T1000 (cell line): ENCODE measurements around the gene PPP1R12B.

Experiments
- DNase-seq: peaks from one replicate; lab custom pipeline; 2025; ENCODE audit warnings: mixed read lengths; lab: John Stamatoyannopoulos, UW

The PPP1R12B gene, protein sequence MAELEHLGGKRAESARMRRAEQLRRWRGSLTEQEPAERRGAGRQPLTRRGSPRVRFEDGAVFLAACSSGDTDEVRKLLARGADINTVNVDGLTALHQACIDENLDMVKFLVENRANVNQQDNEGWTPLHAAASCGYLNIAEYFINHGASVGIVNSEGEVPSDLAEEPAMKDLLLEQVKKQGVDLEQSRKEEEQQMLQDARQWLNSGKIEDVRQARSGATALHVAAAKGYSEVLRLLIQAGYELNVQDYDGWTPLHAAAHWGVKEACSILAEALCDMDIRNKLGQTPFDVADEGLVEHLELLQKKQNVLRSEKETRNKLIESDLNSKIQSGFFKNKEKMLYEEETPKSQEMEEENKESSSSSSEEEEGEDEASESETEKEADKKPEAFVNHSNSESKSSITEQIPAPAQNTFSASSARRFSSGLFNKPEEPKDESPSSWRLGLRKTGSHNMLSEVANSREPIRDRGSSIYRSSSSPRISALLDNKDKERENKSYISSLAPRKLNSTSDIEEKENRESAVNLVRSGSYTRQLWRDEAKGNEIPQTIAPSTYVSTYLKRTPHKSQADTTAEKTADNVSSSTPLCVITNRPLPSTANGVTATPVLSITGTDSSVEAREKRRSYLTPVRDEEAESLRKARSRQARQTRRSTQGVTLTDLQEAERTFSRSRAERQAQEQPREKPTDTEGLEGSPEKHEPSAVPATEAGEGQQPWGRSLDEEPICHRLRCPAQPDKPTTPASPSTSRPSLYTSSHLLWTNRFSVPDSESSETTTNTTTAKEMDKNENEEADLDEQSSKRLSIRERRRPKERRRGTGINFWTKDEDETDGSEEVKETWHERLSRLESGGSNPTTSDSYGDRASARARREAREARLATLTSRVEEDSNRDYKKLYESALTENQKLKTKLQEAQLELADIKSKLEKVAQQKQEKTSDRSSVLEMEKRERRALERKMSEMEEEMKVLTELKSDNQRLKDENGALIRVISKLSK

DNA sequence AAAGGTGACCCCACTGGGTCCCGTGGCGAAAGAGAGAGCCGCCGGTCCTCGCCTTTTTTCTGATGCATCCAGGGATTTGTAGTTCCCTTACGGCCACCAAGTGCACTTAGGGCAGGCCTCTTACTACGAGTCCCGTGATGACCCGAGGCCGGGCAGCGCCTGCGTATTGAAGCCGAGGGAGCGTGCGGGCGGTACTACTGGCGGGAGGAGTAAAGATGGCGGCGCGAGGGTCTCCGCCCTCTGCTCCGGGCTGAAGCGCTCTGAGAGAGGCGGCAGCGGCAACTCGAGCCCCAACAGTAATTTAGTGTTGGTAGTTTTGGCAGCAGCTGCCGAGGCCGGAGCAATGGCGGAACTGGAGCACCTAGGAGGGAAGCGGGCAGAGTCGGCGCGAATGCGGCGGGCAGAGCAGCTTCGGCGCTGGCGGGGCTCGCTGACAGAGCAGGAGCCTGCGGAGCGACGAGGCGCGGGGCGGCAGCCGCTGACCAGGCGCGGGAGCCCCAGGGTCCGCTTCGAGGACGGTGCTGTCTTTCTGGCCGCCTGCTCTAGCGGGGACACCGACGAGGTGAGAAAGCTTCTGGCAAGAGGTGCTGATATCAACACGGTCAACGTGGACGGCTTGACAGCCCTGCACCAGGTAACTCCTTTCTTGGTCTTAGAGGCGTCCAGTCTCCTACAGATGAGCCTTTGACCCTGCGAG is at the start of gene PPP1R12B:
Gene PPP1R12B (plus strand): TSS at position 191 of the 697 bp plus-strand sequence. CDS start 153 bp downstream, at position 344.
- DNase-seq, result peak; percentile 98

DNA sequence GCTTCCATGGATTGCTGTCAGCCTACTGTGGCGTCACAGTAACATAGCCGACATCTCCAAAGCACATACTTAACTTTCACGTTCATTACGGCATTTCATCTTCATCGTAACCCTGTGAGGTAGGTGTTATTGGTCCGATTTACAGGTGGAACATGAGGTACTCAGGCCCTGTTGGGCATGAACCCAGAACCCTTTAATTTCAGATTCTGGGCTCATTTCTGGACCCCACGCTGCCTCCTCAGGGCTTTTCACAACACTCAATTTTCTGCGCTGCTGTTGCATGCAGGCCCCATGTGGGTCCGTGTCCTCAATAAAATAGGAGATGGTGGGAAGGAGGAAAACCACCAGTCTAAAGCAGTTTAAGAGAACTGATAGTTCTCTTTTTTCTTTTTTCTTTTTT is 46.3 kb upstream of the PPP1R12B start:
- no peak for DNase-seq

GRCh38 chr1:202304375-202304774 is 44.1 kb upstream of the PPP1R12B start:
- DNase-seq, result no peak

GRCh38 chr1:202305168-202305567 is 43.3 kb upstream of the PPP1R12B start:
- no peak for DNase-seq

- no peak for DNase-seq
These were observed 41.8 kb upstream of the PPP1R12B start for GRCh38 chr1:202306535-202307345.

GRCh38 chr1:202310071-202310725 is 38.3 kb upstream of the PPP1R12B start:
- no peak for DNase-seq

GRCh38 chr1:202310746-202311145 is 37.8 kb upstream of the PPP1R12B start:
- no peak for DNase-seq

- no peak for DNase-seq
These were observed 36.4 kb upstream of the PPP1R12B start for GRCh38 chr1:202311875-202312635.

- DNase-seq, result peak; percentile 53
These were observed 32.8 kb upstream of the PPP1R12B start for GRCh38 chr1:202315576-202316168.

DNA sequence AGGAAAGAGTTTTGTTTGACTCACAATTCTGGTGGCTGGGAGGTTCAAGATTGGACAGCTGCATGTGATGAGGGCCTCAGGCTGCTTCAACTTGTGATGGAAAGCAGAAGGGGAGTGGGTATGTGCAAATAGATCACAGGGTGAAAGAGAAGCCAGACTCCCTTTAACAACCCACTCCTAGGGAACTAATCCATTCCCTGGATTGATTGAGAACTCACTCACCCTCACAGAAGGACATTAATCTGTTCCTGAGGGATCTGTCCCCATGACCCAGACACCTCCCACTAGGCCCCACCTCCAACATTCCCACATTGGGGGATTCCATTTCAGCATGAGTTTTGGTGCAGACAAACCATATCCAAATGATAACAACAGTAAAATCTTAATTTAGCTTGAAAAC is 32.3 kb upstream of the PPP1R12B start:
- DNase-seq, result no peak

- no peak for DNase-seq
These were observed 30.3 kb upstream of the PPP1R12B start for GRCh38 chr1:202317941-202318925.

- no peak for DNase-seq
These were observed 29.0 kb upstream of the PPP1R12B start for GRCh38 chr1:202319381-202320080.

GRCh38 chr1:202320081-202320405 is 28.5 kb upstream of the PPP1R12B start:
- no peak for DNase-seq

DNA sequence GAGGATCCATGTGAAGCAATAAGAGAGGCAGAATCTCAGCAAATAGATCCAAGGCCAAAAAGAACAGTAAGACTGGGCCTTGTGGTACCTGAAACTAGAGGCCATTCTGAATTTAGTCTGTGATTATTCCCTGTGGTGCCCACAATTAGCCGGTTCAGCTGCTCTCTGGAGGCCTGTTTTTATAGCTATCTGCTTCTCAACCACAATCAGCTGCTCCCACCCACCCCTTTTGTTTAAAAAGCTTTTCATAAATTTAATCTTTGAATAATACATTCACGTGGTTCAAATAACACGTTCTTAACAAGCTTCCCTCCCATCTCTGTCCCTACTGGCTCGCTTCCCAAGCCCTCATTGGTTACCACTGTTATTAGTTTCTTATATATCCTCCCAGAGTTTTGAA is 24.8 kb upstream of the PPP1R12B start:
- no peak for DNase-seq

- DNase-seq, result no peak
These were observed 23.9 kb upstream of the PPP1R12B start for GRCh38 chr1:202324646-202325045.

DNA sequence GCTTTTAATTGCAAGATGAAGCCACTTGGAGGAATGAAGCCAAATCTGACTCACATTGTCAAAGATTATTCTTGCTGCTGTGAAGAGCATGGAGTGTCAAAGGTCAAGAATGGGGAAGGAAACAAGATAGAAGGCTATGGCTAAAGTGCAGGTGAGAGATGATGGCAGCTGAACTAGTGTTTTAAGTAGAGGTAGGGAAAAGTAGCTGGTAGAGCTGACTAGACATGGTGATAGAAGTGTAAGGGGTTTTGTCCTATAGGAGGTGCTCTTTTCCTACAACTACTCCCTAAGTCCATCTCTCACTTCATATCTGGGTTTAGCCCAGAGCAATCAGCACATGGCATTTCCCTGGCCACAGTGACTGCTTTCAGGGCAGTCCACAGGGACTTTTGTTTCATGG is 18.6 kb upstream of the PPP1R12B start:
- no peak for DNase-seq

DNA sequence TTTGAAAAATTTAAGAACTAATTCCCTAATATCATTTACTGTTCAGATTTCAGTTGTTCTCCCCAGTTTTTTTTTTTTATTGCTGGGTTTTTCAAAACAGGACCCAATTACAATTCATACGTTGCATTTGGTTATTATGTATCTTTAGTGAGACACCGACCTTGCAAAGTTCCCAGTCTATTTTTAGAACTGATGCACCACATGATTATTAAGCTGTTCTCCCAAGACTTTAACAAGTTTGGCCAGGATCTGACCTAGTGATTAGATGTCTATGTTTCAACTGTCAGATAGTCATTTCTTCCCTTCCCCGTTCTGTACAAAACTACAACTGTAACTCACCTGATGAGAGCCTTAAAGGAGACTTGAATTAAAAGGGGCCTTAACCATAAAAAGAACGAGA is 14.6 kb upstream of the PPP1R12B start:
- no peak for DNase-seq
